DMS153 treated with DMSO at 0.1 percent for 48 hours (cell line): ENCODE measurements around the gene INHBC.
"Not testable (repeated sequence)": the region's sequence is repeated elsewhere in the genome, so short reads cannot be mapped to it uniquely, and the experiment has no call there.

Source experiments
- DNase-seq: peaks from one replicate; lab custom pipeline; 2025; ENCODE audit not compliant: unreplicated experiment; lab: John Stamatoyannopoulos, UW

Gene INHBC

DNA sequence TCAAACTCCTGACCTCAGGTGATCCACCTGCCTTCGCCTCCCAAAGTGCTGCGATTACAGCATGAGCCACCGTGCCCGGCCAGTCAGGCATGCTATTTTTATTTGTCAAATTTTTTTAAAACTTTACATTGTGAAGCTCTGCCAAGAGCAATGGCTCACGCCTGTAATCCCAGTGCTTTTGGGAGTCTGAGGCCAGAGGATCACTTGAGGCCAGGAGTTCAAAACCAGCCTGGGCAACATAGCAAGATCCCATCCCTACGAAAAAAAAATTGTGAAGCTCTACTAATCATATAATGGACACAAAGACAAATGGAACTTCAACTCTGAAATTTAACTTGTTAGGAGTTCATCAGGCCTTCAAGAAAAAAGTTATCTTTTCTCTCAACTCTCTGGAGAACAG, 5.6 kb upstream of the INHBC start:
- no peak for DNase-seq

DNA sequence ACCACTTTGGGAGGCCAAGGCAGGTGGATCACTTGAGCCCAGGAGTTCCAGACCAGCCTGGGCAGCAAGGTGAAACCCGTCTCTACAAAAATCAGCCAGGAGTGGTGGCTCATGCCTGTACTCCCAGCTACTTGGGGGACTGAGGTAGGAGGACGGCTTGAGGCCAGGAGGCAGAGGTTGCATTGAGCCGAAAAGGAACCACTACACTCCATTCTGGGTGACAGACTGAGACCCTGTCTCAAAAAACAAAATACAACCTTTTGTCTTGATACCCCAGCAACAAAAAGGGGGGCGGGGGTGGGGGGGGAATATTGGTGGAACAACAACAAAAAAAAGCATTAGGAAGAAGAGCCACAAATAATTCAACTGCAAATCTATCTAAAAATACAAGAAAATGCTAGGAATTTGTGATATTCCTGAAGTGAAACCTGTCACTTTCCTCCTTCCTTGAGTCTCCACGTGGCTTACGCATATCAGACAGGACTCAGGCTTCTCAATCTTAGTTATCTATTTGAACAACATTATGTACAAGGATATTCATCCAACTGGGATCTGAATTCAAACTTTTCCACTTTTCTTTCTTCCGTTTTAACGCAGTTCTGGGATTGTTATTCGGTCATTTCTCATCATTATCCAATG, 5.0 kb upstream of the INHBC start:
- DNase-seq: no peak

DNA sequence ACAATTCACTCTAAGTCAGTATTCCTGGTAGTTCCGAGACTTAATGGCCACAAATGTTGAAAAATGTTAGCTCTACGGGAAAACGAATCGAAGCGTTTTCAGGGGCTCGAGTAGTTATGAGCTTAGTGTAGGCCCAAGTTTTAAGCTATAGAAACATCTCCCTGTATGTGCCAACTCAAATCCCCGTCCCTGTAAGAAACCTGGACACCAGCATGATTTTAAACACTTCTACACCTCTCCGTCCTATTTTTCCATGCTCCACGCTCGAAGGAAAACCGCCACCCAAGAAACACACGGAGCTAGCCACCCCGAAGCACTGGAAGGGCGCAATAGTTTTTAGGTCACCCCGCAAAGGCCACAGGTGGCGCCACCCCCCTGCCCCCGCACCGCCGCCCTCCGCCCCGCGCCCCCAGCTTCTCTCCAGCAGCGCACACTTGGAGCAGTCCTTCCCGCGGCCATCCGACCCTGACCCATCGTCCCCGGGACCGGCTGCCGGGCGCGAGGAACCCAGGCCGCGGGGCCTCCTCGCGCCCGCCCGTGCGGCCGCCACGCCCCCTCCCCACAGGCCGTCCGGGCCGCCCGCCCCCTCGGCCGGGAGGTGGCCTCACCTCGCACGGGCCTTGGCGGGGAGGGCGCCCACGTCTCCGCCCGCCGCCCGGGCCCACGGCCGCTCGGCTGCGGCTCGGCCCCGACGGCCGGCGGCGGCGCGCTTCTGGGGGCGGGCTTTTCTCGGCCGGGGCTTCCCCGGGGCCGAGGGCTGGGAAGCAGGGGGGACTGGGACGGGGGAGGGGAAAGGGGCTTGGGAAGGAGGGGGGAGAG, 4.3 kb upstream of the INHBC start:
- DNase-seq: no peak

DNA sequence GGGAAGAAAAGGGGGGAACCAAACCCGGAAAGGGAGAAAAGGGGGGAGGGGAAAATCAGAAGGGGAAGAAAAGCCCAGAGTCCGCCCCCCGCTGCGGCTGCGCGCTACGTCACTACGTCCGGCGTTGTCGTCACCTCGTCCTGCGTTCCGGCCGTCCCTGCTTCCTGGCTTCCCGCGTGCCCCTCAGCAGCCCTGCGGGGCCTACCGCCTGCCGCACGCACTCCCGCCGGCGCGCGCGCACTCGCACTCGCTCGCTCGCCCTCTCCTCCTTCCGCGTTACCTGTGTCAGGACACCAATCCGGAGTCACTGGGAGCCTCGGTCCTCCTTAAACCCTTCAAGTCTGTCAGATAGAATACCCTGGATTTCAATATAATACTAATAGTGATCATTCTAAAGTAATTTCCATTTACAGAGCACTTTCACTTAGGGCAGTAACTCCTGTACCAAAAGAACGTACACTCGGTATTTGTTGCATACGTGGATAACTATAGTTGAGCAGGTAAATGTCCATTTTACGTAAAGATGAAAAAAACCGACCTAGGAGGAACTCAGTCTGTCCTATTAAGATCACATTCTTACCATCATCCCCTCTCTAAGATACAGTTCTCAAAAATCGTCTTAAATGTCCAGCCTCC, 3.5 kb upstream of the INHBC start, which contains the start of gene R3HDM2:
Gene R3HDM2 (minus strand): TSS at position 113 of the 636 bp plus-strand sequence. CDS start 120,615 bp downstream, outside the sequence.
- DNase-seq: peak; percentile 91

DNA sequence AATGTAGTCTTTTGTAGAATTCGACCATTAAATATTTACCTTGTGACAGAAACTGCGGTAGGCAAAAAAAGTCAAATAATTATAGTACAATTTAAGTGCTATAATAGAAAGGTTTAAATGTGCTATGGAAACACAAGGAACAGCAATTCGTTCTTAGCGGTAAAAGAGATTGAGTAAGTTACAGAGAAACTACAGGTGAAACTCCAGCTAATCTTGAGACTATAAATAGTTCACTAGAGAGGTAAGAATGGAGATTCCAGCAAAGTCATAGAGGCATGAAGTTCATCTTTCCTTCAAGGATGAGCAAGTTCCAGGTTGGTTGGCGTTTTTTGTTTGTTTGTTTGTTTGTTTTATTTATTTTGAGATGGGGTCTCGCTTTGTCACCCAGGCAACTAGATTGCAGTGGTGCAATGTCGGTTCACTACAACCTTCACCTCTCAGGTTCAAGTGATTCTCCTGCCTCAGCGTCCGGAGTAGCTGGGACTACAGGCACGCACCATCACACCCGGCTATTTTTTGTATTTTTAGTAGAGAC, 2.9 kb upstream of the INHBC start:
- no peak for DNase-seq

- DNase-seq: no peak
Observed at GRCh38 chr12:57433370-57433769, 1.2 kb upstream of the INHBC start.

DNA sequence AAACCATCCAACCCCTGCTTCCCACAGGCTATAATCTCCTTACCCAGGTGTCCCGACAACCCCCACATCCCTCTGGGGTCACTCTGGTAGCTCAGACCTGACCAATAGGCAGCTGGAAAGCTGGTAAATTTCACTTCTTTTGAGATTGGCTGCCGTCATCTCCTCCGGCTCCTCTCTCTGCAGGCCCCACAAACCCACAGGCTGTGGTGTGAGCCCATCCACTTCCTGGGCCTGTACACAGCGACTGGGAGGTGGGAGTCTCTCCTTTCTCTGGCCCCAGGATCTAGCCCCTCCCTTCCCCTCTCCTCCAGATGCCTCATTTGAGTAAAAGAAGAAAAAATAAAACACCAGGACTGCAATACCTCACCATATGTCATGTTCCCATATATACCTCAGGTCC, 709 bp downstream of the INHBC start:
- DNase-seq: no peak

DNA sequence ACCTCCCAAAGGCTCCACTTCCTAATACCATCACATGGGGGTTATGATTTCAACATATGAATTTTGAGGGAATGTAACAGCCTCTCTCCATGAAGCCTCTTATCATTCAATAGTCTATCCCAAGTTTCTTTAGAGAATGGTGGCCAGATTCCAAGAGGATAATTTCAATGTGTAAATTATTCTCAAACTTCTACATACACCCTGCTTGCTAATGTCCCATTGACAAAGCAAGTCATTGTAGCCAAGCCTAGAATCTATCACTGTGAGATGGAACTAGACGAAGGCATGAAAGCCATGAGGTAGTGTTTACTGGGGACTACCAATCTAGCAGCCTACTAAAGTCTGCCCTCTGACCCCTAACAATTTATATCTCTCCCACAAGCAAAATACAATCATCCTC, 3.8 kb downstream of the INHBC start:
- no peak for DNase-seq

- no peak for DNase-seq
Observed at GRCh38 chr12:57439762-57440266, 5.2 kb downstream of the INHBC start.

DNA sequence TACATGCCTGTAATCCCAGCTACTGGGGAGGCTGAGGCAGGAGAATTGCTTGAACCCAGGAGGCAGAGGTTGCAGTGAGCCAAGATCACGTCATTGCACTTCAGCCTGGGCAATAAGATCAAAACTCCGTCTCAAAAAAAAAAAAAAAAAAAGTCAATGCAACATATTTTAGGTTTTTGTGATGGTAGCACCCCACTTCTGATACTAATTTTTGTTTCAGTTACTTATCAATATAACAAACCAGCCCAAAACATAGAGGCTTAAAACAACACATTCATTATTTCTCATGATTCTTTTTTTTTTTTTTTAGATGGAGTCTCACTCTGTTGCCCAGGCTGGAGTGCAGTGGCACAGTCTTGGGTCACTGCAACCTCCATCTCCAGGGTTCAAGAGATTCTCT, 6.8 kb downstream of the INHBC start:
- DNase-seq: not testable (repeated sequence)

GRCh38 chr12:57441846-57442427, 7.4 kb downstream of the INHBC start:
- DNase-seq: no peak

DNA sequence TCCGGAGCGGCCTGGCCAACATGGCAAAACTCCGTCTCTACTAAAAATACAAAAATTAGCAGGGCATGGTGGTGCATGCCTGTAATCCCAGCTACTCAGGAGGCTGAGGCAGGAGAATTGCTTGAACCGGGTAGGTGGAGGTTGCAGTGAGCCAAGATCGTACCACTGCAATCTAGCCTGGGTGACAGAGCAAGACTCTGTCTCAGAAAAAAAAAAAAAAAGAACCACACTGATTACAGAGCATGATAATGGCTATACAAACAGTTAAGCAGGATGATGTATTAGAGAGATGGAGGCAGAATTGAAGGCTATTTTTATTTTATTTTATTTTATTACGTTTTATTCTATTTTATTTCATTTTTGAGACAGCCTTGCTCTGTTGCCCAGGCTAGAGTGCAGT, 9.8 kb downstream of the INHBC start:
- DNase-seq: not testable (repeated sequence)

DNA sequence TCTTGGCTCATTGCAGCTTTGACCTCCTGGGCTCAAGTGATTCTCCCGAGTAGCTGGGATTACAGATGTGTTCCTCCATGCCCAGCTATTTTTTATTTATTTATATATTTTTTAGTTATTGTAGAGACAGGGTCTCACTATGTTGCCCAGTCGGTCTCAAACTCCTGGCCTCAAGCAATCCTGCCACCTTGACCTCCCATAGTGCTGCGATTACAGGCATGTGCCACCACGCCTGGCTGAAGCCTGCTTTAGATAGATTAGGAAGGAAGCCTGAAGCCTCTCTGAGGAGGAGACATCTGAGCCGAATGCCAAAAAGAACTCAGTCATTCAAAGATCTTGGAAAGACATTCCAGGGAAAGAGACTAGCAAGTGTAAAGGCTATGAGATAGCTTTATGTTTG, 10.2 kb downstream of the INHBC start:
- no peak for DNase-seq

DNA sequence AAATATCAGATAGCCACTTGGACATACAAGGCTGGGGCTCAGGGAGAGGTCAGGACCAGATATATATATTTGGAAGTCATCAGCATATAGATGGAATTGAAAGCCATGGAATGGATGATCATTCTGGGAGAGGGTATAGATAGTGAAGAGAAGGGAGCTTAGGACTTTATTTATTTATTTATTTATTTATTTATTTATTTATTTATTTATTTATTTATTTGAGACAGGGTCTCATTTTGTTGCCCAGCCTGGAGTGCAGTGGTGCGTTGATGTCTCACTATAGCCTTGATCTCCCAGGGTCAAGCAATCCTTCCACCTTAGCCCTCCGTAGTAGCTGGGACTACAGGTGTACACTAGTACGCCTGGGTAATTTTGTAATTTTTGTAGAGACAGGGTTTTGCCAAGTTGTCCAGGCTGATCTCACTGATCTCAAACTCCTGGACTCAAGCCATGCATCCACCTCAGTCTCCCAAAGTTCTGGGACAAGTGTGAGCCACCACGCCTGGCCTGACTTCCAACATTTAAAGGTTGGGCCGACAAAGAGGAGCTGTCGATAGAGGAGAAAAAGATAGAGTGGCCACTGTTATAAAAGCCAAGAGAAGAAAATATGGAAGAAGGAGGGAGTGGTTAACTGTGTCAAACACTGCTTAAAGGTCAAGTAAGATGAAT, 11.8 kb downstream of the INHBC start:
- DNase-seq: no peak

DNA sequence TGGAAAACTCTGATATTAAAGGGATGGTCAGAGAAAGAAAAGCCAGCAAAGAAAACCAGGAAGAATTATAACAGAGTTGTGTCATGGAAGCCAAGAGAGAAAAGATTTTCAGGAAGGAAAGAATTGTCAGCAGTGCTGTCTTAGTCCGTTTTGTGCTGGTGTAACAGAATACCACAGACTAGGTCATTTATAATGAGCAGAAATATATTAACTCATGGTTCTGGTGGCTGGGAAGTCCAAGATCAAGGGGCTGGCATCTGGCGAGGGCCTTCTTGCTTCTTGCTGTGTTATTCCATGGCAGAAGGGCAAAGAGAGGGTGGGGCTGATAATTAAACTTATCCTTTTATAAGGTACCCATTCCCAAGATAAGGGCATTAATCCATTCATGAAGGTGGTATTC, 14.1 kb downstream of the INHBC start:
- DNase-seq: no peak

GRCh38 chr12:57449375-57449774, 14.8 kb downstream of the INHBC start:
- no peak for DNase-seq

DNA sequence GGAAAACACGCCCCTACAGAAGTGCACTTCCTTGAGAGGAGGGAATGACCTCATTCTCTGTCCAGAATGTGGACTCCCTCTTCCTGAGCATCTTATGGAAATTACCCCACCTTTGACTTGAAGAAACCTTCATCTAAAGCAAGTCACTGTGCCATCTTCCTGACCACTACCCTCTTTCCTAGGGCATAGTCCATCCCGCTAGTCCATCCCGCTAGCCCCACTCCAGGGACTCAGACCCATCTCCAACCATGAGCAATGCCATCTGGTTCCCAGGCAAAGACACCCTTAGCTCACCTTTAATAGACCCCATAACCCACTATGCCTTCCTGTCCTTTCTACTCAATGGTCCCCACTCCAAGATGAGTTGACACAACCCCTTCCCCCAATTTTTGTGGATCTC, 15.5 kb downstream of the INHBC start:
- DNase-seq: no peak

DNA sequence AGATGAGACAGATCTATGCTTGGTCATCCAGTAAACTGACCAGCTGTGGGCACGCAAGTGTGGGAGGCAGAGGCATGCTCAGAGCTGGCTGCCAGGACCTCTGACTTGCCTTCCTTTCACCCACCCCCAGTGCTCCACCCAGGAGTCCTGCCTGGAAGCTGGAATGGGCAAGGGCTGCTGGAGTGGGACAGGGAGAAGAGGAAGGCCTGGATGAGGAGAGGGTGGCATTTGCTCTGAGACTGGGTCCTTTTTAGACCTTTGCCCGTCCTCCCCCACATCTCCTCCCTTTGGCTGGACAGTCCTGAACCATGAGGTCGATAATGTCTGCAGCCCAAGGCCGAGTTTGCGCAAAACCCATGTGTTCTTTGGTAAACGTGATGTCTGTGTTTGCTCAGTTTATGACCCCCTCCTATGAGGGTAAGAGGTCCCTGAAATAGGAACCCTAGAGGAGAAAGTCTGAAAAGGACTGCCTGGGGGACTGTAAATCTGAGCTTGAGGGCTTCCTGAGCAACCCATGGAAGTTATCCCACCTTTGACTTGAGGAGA, 16.7 kb downstream of the INHBC start:
- DNase-seq: no peak

DNA sequence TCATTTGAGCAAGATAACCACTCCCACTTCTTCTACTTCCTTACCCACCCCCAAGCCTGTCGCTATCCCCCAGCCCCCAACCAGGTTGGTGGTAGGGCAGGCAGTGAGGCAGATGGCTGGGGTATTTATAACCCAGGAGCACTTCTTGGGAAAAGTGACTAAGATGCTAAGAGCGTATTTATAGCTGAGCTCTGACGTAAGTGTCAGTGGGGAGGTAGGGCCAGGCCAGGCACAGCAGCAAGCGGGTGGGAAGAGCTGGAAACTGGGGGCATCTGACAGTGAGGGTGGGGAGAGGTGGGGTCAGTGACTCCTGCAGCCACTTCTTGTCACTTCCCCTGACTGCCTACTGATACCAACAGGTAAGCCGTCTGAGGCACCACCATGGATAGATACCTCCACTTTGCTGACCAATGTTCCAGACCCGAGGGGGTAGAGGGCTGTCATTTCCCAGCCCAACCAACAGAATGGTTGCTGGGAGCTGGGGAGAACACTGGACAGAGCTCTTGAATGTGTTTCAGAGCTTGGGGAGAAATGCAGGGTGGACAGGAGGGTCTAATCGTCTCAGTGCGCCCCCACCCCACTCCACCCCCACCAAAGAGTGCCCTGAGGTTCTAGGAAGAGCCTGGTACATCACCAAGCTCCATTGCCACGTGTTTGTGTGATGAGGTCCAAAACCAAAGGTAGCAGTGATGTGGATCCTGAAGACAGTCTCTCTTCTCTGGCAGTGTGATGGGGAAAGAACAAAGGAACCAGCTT, 17.8 kb downstream of the INHBC start:
- DNase-seq: no peak
